HG03342 (cell line): ENCODE results near the gene SNX5.

ENCODE experiments used
- ATAC-seq: cut with Tn5 transposase; IDR thresholded peaks from one replicate; pipeline ENCODE4 v1.9.1; 2021; ENCODE audit warnings: mild to moderate bottlenecking, moderate library complexity; ENCODE audit not compliant: unreplicated experiment

Gene SNX5

GRCh38 chr20:17919149-17919548 is 49.4 kb downstream of the SNX5 start:
- ATAC-seq = no peak

GRCh38 chr20:17917832-17918618 is 50.6 kb downstream of the SNX5 start:
- ATAC-seq = no peak

- no peak for ATAC-seq
Observed at GRCh38 chr20:17916433-17916891, 52.1 kb downstream of the SNX5 start.

- ATAC-seq = no peak
Observed at GRCh38 chr20:17914957-17915356, 53.6 kb downstream of the SNX5 start.

GRCh38 chr20:17912916-17913315 is 55.7 kb downstream of the SNX5 start:
- no peak for ATAC-seq

- no peak for ATAC-seq
Observed at GRCh38 chr20:17911927-17912326, 56.7 kb downstream of the SNX5 start.

- no peak for ATAC-seq
Observed at GRCh38 chr20:17910828-17911294, 57.7 kb downstream of the SNX5 start.

- no peak for ATAC-seq
Observed at GRCh38 chr20:17909869-17910321, 58.7 kb downstream of the SNX5 start.

- no peak for ATAC-seq
Observed at GRCh38 chr20:17905544-17905943, 63.0 kb downstream of the SNX5 start.

GRCh38 chr20:17904027-17904426 is 64.6 kb downstream of the SNX5 start:
- ATAC-seq = no peak

GRCh38 chr20:17902531-17903083 is 66.0 kb downstream of the SNX5 start:
- ATAC-seq = no peak

- no peak for ATAC-seq
Observed at GRCh38 chr20:17901971-17902370, 66.6 kb downstream of the SNX5 start.

- ATAC-seq = peak; percentile 36
Observed at GRCh38 chr20:17898548-17898994, 70.0 kb downstream of the SNX5 start.

GRCh38 chr20:17897566-17898307 is 70.9 kb downstream of the SNX5 start:
- no peak for ATAC-seq

GRCh38 chr20:17896771-17897369 is 71.7 kb downstream of the SNX5 start:
- no peak for ATAC-seq

- ATAC-seq = no peak
Observed at GRCh38 chr20:17896193-17896723, 72.3 kb downstream of the SNX5 start.

- peak; percentile 65 for ATAC-seq
Observed at GRCh38 chr20:17895641-17896171, 72.9 kb downstream of the SNX5 start.

GRCh38 chr20:17893445-17893844 is 75.1 kb downstream of the SNX5 start:
- no peak for ATAC-seq

- ATAC-seq = no peak
Observed at GRCh38 chr20:17892189-17892938, 76.2 kb downstream of the SNX5 start.
